Activated CD8-positive, alpha-beta memory T cell treated with anti-CD3 and anti-CD28 coated beads for 1 hour (primary cell): ENCODE data around the gene WDR19.
"Not testable (repeated sequence)": the region's sequence is repeated elsewhere in the genome, so short reads cannot be mapped to it uniquely, and the experiment has no call there.

Experiments used
- DNase-seq, 2 donors: peaks; one replicate each; pipeline ENCODE4 v3.0.0-alpha.2; 2020; ENCODE audit warnings: low read depth in 1 of 2; ENCODE audit errors: extremely low read depth in 1 of 2

WDR19 gene

DNA sequence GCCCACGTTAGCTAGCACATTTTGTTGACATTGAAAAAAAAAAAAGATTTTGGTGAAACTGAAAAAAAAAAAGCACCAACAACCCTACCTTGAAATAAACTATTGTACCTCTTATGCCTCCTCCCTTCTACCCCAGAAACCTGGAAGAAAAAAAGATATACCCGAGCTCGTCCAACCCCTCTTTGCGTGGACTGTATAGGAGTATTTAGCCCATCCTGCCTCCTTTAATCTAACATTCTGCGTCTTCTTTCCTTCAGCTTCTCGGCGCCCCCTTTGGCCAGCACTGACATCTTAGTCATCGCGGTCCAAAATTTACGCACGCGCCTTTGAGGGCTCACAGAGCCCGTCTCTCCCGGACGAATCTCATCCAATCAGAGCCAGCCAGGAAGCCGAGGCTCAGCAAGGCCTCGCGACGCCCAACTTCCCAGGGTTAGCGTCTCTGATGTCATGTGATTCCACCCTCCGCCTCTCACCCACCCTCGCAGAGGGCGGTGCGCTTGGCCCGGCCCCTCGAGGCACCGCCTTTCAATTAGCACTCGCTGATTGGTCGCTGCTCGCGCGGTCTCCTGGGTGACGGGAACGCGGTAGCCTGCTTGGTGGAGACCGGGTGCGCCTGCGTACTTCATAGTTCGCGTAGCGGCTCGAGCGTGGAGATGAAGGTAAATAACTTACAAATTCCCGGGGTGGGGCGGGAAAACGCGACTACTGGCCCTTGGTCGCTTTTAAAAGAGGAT is at the start of gene WDR19:
Gene WDR19 (plus strand): TSS at position 625 of the 734 bp plus-strand sequence. CDS start 29 bp downstream, at position 654.
- DNase-seq, result peak; percentile 96 to 97

DNA sequence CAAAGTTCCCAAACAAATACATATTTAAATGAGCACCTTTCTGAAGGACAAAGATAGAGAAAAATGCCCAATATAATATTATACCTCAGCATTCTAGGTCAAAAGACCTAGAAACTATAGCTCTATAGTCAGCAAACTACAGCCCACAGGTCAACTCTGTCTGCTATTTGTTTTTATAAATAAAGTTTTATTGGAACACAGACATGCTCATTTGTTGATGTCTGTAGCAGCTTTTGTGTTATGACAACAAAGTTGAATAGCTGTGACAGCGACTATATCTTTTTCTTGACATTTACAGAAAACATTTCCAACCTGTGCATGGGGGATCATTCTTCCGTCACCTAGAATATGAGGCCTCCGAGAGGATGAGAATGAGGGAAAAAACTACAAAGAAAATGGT is 48.7 kb upstream of the WDR19 start:
- DNase-seq, result no peak

DNA sequence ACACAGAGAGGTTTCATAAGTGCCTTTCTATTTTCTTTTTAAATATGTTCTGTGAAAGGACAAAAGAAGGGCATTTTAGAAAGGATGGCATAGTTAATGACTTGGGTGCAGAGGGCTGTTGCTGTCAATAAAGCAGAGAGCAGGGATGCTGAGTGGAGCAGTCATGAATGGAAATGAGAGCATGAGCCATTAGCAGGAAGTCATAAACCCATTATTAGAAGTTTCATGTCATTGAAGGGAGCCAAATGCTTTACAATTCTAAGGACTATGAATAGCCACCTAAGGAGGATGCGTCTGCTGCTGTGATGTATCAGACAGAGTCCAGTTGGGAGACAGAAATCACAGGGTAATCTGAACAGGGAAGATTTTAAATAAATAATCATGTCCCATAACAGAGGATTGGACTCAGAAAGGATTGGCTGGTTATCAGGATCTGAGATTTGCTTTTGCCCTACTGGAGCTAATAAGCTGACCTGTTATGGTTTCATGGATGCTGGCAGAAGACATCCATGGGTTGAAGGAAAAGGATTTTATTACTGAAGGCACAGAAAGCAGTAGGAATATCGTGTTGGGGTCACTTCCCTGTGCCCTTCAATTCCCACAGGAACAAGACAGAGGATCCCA is 47.5 kb upstream of the WDR19 start:
- no peak for DNase-seq

DNA sequence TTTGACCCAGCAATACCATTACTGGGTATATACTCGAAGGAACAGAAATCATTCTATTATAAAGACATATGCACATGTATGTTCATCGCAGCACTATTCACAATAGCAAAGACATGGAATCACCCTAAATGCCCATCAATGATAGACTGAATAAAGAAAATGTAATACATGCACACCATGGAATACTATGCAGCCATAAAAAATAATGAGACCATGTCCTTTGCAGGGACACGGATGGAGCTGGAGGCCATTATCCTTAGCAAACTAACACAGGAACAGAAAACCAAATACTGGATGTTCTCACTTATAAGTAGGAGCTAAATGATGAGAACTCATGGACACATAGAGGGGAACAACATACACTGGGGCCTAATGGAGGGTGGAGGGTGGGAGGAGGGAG is 44.1 kb upstream of the WDR19 start:
- not testable (repeated sequence) for DNase-seq

DNA sequence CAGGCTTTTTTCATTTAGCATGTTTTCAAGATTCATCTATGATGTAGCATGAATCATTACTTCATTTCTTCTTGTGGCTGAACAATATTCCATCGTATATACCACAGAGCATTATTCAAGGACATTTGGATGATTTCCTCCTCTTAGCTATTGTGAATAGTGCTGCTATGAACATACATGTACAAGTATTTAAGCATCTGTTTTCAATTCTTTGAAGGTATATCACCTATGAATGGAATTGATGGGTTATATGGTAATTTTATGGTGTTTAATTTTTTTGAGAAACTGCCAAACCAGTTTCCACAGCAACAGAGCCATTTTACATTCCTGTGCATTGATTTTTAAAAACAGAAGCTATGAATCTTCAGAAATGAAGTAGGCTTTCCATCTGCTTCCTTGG is 36.1 kb upstream of the WDR19 start:
- DNase-seq, result no peak

- no peak for DNase-seq
These were observed 28.3 kb upstream of the WDR19 start for GRCh38 chr4:39154009-39154408.

DNA sequence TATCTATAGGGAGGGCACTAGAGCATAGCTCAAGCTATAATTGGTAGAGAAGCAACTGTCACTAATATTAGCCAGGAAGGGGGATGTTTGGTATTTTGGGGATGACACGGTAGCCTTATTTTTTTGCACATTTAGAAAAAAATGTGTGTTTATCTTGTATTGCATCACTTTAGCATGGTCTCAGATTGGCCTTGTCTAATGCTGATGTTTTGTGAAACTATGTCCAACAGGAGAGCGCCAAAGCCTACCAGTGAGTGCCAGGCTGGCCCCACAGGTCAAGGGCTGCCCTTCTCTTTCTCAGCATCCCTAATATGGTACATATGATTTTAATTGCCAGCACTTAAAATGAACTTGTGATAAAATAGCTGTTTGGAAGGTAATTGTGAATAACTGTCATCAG is 24.8 kb upstream of the WDR19 start:
- DNase-seq, result no peak

DNA sequence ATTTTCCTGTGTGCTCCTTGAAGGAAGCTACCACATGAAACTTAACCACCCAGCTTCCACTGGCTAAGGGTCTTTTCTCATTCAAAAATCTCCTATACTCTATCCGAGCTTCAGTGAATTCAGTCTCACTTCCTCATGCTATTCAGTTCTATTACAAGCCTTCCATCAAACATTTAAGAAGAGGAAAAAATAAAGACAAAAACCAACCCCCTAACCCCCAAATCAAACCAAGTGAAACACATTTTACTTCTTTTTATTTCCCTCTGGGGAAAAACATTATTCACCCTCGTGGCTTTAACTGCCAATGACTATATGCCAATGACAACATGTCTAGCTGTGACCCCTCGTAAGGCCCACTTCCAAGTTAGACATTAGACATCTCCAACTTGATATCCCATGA is 16.2 kb upstream of the WDR19 start:
- no peak for DNase-seq

- DNase-seq, result no peak
These were observed 15.7 kb upstream of the WDR19 start for GRCh38 chr4:39166669-39167068.

DNA sequence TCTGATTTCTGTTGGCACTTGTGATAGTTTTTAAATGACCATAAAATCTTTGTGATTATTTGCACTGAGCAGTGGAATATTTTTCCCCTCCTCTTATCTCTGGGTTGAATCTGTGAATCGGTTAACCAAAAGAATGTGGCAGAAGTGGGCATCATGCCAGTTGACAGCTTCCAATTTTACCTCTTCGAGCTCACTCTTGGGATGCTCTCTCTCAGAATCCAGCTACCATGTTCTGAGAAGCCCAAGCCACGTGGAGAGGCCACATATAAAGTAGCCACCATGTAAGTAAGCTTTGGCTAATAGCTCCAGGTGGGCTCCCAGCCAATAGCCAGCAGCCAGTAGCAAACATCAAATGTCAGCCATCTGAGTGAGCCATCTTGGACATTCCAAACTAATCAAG is 12.9 kb upstream of the WDR19 start:
- no peak for DNase-seq

- DNase-seq, result no peak
These were observed 12.0 kb upstream of the WDR19 start for GRCh38 chr4:39170301-39170700.

GRCh38 chr4:39178706-39179105 is 3.6 kb upstream of the WDR19 start:
- DNase-seq, result no peak

- no peak for DNase-seq
These were observed 2.6 kb upstream of the WDR19 start for GRCh38 chr4:39179681-39180080.

- not testable (repeated sequence) for DNase-seq
These were observed 1.7 kb upstream of the WDR19 start for GRCh38 chr4:39180629-39181028.

DNA sequence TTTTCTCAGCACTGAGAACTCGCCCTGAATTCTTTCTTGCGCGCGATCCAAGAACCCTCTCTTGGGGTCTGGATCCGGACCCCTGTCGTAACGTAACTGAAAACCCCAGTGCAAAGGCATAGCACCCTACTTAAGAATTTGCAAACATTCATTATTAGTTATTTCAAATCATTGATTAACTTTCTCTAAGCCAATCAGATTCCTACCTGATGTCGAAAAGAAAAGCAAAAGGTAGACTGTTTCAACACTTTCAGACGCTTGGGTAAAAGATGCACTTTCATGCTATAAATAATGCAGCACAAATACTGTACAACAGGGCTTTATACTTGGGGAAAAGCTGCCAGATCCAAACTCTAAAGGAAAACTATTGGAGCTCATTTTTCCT is 817 bp upstream of the WDR19 start:
- DNase-seq, result no peak

DNA sequence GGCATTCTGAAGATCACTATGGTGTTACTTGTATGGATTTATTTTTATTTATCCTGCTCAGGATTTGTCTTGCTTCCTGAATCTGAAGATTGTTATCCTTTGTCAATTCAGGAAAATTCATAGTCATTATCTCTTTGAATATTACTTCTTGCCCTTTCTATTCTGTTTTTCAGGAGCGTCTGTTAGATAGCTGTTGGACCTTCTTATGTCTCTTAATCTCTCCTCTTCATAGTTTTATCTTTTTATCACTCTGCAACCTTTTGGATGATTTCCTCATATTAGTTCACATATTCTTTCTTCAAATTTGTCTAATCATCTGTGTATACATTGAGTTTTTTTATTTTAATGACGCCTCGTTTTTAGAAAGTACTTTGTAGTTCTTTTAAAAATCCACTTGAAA is 19.6 kb downstream of the WDR19 start:
- DNase-seq, result no peak

GRCh38 chr4:39204543-39204942 is 22.2 kb downstream of the WDR19 start:
- DNase-seq, result no peak

DNA sequence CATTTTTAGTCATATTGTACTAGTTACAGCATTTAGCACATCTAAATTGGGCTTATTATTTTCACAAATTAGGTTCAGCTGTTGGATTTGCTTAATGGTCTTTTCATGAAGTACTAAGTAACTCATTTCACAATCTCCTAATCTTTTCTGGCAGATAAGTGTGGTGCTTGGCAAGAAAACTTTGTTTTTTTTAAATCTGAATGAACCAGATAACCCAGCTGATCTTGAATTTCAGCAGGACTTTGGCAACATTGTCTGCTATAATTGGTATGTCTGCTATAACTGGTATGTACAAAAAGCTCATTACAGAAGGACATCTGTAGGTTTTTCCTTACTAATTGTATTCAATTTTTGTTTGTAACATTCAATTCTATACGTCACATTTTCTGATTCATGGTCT is 22.7 kb downstream of the WDR19 start:
- no peak for DNase-seq

- DNase-seq, result no peak
These were observed 23.1 kb downstream of the WDR19 start for GRCh38 chr4:39205476-39205875.

DNA sequence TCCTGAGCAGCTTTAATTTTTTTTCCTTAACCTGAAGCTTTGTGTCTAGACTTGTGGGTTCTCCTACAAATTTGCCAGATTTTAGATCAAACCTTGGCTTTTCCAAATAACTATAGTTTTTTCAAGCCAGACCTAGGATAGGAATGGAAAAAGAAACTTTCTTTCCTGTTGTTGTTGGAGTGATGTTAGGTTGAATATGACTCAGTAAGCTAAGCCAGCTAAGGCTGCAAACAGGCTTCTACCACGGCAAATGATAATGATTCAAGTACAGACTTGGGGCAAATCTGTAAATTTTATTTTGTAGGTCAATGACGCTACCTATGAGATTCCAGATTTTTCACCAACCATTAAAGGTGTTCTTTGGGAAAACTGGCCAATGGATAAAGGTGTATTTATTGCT is 45.6 kb downstream of the WDR19 start:
- no peak for DNase-seq

DNA sequence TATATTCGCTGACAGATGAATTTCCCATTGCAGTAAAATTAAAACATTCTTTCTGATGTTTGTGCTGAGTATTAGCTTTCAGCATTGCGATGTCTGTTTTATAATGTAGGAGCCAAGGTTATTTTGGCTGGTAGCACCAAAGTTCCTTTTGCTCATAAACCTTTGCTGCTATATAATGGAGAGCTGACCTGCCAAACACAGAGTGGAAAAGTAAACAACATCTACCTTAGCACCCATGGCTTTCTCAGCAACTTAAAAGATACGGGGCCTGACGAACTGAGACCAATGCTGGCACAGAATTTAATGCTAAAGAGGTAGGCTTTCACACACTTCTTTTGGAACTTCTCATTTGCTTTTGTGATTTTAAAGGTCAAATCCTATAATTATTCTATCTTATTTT is 46.0 kb downstream of the WDR19 start:
- no peak for DNase-seq

GRCh38 chr4:39230462-39230861 is 48.1 kb downstream of the WDR19 start:
- DNase-seq, result no peak

GRCh38 chr4:39231660-39232059 is 49.3 kb downstream of the WDR19 start:
- DNase-seq, result no peak
